GM18520 (cell line): Measurements from ENCODE around the gene NEUROD1.

Source experiments
- ATAC-seq: cut with Tn5 transposase; IDR thresholded peaks from one replicate; pipeline ENCODE4 v1.9.1; 2021; ENCODE audit not compliant: unreplicated experiment

NEUROD1 gene

DNA sequence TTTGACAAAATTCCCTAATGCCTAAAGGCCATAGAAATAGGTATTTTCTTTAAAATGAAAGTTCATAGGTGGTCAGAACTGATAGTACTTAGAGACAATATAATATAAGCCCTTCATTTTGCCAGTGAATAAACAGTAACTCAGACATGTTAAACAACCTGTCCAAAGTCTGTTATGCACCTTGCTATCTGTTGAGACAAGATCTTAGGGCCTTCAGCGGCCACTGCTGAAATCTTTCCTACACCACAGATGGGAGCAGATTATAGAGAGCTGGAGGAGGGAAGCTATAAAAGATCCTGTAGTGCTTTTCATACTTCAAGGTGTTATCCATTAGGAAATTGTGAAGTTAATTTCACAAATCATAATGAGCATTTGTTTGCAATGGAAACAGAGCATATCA lies 37.2 kb downstream of the NEUROD1 start:
- no peak for ATAC-seq

DNA sequence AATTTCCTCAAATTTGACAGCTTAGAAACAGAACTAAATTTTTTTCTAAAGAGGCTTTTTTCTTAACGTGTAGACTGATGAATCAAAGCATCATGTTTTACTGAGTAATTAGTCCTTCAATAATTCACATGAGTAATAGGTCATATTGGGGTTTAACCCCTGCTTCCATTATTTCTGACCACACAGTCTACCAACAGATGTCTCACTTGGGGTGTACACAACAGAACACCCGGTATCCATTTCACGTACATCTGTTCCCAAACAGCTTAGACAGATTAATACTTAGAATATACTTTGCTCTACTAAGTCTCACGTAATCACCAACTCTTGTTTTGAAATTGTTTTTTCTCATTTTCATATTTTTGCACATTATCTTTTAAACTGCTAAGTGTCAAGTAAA lies 38.2 kb downstream of the NEUROD1 start:
- no peak for ATAC-seq

DNA sequence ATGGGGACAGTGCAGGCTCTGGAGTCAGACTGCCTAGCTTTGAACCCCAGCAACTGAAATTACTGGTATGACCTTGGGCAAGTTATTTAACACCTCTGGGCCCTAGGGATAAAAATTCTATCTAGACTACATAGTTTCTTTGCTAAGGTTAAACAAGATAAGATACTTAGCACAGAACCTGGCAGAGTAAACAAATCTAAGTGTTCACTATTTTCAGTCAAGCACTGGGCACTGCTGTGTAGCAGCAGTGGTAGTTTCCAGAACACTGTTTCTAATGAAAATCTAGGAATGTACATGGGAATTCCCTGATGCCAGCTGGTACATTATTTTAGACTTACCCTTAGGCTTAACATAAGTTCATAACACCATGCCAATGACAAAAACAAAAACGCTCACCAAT lies 40.6 kb downstream of the NEUROD1 start:
- no peak for ATAC-seq

DNA sequence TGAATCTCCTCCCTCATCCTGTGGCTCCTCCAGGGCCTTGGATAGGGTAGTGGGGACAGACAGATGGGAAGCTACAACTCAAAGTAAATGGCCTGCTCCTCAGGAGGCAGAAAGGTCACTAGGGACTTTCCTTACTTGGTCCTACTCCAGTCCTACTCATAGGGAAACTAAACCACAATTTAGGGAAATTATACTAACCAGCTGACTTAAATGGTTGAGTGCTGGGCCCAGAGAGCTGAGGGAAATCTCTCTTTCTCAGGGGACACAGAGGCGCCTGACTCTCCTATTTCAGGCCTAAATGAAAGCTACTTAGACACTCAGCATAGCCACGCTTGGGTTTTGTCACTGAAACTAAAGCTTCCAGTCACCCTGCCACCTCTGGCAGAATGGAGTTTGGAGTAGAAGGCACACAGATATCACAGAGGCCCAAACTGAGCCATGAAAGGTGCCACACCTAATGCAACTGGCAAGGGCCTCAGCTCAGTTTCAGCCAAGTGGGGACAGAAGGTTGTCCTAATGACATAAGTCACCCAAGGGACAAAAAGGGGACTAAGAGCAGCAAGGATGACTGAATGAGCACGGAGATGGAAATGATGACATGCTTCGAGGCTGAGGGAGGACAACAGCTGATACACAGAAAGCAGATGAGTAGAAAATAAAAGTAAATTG lies 47.5 kb downstream of the NEUROD1 start:
- ATAC-seq = peak; percentile 66

DNA sequence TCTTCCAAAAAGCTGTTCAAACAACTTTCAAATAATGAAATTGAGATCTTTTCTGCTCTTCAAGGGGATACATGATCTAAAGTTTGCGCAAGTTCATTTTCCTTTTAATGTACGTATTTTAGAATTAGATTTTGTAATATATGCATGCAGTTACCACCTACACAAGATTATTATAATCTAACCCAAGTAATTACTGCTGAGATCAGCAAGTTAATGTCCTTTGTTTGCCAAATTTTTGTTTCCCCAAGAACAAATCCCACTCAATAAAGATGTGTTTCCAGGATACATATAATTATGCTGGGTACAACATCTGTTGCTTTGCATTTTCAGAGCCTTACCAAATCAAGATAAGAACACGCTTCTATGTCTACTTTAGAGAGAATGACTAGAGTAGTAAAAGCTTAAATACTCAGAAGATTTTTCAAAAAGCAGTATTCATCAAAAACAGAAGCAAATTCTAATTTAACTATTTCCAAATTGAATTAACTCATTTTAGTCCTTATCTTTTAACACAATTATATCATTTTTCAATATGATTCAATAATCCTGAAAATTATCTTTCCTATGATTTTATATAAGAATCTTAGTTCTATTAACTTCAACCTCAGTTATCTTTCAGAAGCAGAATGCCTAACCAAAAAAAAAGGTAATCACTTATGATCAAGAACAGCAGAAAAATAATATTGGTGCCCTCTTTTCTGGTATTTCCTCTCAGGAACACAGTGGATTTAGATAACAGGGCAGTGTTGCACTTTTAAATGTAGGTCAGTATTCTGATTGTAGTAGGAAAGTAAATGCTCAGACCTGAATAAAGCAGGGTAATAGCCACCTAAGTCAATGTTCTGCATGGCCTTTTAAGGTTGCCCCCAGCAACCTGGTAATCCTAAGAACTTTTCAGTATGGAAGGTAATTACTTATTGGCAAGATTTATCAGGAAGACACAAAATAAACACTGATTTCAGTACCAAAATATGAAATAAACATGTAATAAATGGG lies 51.4 kb downstream of the NEUROD1 start:
- ATAC-seq = no peak

DNA sequence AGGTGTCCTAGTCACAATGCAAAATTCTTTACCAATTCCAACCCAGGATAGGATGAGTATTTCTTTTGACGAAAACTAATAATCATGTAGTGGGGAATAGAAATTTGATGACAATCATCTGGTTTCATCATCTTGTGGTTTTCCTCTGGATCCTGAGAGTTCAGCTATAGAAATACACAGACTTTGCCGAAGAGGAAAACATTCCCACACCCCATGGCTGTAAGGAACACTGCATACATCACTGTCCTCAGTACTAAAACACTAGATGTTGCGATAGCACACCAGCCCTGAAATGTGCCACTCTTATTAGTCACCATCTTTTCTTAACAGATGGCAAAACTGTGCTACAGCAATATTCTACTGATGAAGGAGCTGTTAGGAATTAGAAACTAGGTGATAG lies 52.8 kb downstream of the NEUROD1 start:
- ATAC-seq = no peak

DNA sequence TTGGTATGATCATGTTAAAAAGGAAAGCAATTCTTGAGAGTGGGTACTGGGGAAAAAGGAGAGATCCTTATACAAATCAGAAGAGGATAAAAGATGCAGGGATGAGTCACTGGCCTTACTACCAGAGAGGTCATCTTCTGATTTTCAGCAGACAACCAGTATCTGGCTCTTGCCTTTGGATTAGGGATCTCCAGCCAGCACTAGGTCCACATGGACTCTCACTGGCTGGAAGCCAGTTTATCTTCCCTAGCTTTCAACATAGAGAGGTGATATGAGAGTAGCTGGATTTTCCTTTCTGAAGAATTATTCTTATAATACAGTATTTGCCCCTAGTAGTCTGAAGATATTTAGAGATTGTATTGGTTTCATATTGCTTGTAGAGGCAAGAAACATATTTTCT lies 53.6 kb downstream of the NEUROD1 start:
- ATAC-seq = no peak
